Dermis blood vessel endothelial cell (primary cell): Measurements from ENCODE around the gene IBA57. TPM values are rescaled to one million over a fixed set of nuclear protein-coding genes. Genes with fewer than 3 reads are reported as not detected.
"Not testable (repeated sequence)": the region's sequence is repeated elsewhere in the genome, so short reads cannot be mapped to it uniquely, and the experiment has no call there.

Source experiments
- DNase-seq: peaks from one replicate; pipeline ENCODE4 v3.0.0; 2010
- total RNA-seq: library from RNA; depleted of rRNA; stranded (reverse); fragments of >200 nt; gene quantifications from 2 replicates; pipeline ENCODE4 v1.2.3, GENCODE V29; 2014

IBA57 gene
- total RNA-seq, 1 donor from 2014 or later, result 9.5 TPM

GRCh38 chr1:228173528-228174481 lies 8.2 kb downstream of the IBA57 start:
- DNase-seq, result not testable (repeated sequence)

DNA sequence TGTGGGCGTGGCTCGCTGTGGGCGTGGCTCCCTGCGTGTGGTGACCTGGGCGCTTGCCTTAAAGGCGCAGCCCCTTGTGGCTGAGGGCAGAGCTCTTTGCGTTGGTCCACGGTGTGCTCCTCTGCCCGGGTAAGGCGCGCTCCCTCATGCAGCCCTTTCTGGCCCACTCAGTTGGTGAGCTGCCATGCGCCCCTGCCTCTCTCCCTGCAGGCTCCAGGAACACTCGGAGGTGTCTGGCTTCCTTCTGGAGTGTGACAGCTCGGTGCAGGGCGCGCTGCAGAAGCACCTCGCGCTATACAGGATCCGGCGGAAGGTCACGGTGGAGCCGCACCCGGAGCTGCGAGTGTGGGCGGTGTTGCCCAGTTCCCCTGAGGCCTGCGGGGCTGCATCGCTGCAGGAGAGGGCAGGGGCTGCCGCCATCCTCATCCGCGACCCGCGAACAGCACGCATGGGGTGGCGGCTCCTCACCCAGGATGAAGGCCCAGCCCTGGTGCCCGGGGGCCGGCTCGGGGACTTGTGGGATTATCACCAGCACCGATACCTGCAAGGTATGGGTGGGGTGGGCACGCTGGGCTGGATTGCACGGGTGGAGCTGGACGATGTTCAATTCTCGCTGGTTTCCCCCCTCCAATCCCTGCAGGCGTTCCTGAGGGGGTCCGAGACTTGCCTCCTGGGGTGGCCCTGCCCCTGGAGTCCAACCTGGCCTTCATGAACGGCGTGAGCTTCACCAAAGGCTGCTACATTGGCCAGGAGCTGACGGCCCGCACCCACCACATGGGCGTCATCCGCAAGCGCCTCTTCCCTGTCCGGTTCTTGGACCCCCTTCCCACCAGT lies 9.1 kb downstream of the IBA57 start:
- DNase-seq, result no peak

DNA sequence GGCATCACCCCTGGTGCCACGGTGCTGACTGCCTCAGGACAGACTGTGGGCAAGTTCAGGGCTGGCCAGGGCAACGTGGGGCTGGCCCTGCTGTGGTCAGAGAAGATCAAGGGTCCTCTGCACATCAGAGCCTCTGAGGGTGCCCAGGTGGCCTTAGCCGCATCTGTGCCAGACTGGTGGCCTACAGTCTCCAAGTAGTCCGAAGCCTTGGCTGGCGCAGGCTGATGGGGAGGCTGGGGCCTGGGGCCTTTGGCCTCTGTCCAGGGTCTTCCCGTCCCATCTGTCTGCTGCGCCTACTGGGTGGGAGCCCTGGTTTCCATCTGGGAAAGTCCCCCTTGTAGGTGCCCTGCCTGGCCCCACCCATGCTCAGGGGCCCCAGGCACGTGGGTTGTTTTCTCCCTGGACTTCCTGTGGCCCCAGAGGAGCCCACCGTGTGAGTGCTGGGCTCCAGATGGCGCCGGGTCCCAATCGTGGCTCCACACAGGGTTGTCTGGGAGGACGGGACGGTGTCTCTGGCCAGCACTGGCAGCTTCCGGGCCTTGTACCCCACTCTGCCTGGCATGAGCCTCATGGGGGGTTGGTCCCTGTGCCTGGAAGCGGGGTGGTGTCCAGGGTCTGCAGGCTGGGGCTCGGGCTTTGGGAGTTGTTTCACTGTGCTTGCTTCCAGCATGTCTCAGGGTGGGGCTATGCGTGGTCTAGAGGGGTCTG lies 9.9 kb downstream of the IBA57 start:
- no peak for DNase-seq

DNA sequence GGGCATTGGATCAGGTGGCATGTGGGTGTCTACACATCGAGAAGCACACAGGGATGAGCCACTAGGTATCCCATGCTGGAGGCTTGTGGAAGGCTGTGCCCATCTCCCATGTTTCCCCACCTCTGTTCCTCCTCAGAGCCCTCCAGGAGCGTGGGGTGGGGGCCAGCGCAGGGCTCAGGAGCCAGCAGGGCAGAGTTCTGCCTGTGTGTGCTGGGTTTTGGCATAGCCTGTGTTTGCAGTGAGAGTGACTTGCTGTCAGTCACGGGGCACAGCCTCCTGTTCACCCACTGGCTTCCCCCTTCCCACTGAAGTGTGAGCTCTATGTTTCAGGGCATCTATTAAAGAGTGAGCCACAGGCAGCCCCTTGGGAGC lies 10.4 kb downstream of the IBA57 start:
- no peak for DNase-seq

GRCh38 chr1:228176461-228177182 lies 11.0 kb downstream of the IBA57 start:
- DNase-seq, result no peak

DNA sequence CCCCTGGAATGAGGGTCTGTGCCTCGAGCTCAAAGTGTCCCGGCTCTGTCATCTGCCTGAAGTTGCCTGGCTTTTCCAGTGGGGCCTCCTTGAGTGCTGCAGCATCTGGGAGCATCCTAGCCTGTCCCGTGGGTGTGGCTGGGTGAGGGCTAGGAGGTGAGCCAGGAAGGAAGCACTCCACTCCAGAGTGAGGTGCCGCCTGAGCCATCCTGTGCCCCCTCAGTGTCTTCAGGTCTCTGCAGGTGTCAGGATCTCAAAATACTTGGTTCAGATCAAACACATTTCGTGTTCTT lies 11.5 kb downstream of the IBA57 start:
- DNase-seq, result no peak

- no peak for DNase-seq
Observed at GRCh38 chr1:228177721-228178710, 12.4 kb downstream of the IBA57 start.

- no peak for DNase-seq
Observed at GRCh38 chr1:228178737-228179684, 13.4 kb downstream of the IBA57 start.

- DNase-seq, result no peak
Observed at GRCh38 chr1:228180271-228180958, 14.8 kb downstream of the IBA57 start.

DNA sequence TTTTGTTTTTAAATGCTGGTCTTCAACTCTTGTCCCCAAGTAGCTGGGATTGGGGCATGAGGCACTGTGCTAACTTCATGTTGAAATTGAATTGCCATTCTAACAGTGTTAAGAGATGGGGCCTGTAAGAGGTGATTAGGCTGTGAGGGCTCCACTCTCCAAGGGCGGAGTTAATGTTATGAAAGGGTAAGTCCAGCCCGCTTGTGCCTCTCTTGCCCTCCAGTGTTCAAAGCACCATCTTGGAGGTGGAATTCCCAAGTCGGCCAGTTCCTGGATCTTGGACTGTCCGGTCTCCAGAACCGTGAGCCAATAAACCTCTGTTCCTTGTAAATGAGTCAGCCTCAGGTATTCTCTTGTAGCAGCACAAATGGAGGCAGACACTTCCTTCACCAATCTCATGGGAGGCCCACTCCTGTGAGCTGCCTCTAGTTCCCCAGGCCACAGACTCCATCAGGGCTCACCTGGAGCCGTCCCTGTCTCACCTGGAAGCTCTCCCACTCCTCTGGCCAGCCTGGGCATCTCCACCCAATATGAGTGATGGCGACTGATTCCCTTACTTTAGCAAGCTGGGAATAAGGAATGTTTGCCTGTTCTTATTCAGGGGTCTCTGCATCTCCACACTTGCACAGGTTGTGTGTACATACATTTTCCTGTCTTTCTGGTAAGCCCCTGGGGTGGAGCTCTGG lies 15.5 kb downstream of the IBA57 start:
- DNase-seq, result no peak

DNA sequence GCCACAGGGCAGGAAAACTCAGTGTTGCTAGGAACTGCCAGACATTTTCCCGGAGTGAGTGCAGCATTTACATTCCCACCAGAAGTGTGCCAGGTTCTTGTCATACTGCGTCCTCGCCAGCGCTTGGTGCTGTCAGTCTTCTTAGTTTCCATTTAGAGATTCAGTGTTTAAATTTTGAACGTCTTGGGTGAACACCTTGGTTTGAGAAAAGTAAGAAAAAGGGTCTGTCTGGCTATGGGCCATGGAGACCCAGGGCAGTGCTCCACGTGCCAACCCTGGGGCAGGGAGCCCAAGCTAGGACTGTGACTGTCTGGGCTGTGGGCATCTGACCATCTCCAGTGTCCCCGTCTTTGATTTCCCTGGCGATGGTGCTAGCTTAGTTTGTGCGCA lies 16.0 kb downstream of the IBA57 start:
- DNase-seq, result no peak

DNA sequence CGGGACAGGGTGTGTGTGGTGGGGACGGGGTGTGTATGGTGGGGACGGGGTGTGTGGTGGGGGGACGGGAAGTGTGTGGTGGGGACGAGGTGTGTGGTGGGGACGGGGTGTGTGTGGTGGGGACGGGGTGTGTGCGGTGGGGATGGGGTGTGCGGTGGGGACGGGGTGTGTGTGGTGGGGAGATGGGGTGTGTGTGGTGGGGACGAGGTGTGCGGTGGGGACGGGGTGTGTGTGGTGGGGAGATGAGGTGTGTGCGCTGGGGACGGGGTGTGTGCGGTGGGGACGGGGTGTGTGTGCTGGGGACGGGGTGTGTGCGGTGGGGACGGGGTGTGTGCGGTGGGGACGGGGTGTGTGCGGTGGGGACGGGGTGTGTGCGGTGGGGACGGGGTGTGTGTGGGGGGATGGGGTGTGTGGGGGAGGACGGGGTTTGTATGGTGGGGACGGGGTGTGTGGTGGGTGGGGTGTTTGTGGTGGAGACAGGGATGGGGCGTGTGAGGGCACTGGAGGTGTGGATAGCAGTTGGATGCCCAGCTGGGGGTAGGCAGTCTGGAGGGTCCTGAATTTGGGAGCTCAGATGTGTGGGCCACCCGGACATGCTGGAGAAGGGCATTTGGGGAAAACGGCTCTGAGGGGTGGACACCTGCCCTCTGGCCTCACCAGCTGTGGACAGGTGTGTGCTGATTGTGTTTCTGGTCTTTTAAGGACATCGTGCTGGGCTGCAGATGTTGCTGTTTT lies 16.9 kb downstream of the IBA57 start:
- DNase-seq, result no peak

GRCh38 chr1:228184152-228184551 lies 18.5 kb downstream of the IBA57 start:
- no peak for DNase-seq

DNA sequence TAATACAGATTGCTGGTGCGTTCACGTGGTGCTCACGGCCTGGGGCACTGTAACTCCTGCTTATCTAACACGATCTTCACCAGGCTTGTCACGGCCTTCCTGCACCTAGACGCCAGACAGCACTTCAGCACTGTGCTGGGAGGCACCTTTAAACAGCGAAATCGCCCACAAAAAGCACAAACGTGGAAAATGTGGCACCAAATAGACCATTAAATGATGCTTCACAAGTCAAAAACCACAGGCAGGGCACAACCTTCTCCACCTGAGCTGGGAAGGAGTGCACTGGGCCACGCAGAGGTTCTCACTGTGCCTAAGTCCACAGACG lies 20.0 kb downstream of the IBA57 start:
- DNase-seq, result no peak

DNA sequence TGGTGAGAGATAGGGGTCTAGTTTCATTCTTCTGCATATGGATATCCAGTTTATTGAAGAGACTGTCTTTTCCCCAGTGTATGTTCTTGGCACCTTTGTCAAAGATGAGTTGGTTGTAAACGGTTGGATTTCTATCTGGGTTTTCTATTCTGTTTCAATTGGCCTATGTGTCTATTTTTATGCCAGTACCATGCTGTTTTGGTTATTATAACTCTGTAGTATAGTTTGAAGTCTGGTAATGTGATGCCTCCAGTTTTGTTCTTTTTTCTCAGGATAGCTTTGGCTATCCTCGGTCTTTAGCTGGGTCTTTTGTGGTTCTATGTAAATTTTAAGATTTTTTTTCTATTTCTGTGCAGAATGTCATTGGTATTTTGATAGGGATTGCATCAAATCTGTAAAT lies 22.6 kb downstream of the IBA57 start:
- not testable (repeated sequence) for DNase-seq

GRCh38 chr1:228190182-228190581 lies 24.6 kb downstream of the IBA57 start:
- DNase-seq, result no peak

DNA sequence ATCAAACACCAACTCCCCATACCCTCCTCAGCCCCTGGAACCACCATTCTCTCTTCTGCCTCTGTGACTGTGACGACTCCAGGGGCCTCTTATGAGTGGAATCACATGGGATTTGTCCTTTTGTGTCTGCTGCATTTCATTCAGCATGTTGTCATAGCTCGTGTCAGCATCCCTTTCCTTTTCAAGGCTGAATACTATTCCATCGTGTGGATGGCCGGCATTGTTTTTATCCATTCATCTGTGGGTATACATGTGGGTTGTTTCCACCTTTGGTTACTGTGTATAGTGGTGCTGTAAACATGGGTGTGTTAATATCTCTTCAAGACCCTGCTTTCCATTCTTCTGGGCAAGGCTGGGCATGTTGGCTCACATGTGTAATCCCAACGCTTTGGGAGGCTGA lies 25.2 kb downstream of the IBA57 start:
- DNase-seq, result no peak

DNA sequence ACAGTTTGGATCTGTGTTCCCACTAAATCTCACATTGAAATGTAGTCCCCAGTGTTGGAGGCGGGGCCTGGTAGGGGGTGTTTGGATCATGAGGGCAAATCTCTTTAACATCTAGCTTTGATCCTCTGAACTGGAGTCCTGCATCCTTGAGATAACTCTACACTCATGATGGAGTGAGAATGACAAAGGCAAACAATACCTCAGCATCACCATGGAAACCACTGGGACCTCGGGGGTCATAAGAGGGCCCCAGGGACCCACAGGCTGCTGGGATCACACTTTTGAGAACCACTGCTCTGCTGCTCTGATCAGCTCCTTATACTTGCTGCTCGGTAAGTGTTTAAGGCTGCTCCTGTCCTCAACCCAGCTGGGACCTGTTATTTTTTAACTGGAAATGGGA lies 28.8 kb downstream of the IBA57 start:
- DNase-seq, result no peak
